Measurements from ENCODE around the gene TMEM232. TPM values are rescaled to one million over a fixed set of nuclear protein-coding genes. Genes with fewer than 3 reads are reported as not detected.

TMEM232 gene
- total and polyA plus RNA-seq, 4 experiments from 2014 or later = 0.40 to 2.2 (median 1.7) TPM; not detected in 1

GRCh38 chr5:110754181-110754580 is 27.7 kb upstream of the TMEM232 start:
- CTCF ChIA-PET (ENCODE audit: partially characterized antibody) = no interaction called here
- H3K27ac ChIP-seq (ENCODE audit: low read depth, low read length) = no peak overlapping the region
- no peak overlapping the region for H3K4me3 ChIP-seq (ENCODE audit: low read length in 2 of 2)
- H3K9me3 ChIP-seq (ENCODE audit: control insufficient read depth in 1 of 2, low read length in 2 of 2) = no peaks in the 10 kb centered on the region
- no peaks in the 10 kb centered on the region for H3K27me3 ChIP-seq (ENCODE audit: insufficient read depth, low read length)
- no peaks in the 10 kb centered on the region for H3K9me3 Mint-ChIP-seq
- H3K36me3 Mint-ChIP-seq = peaks cover 22 to 41% of the 10 kb centered on the region in 2 donors
- no peaks in the 10 kb centered on the region for H3K36me3 ChIP-seq (ENCODE audit: insufficient read depth, low read length)
- peak overlapping the region; percentile 21 to 94 (median 75) for H3K27ac Mint-ChIP-seq
- no peaks in the 10 kb centered on the region for H3K27me3 Mint-ChIP-seq
- intact Hi-C loops (cut with micrococcal nuclease) = no loop called here
- no peak overlapping the region for H3K4me3 Mint-ChIP-seq
- H3K4me1 Mint-ChIP-seq = peaks cover 38 to 56% (median 42%) of the 10 kb centered on the region in 4 donors
- no peak for DNase-seq
- POLR2A ChIA-PET (ENCODE audit: partially characterized antibody) = interaction anchor here (1.8 to 3.5 kb wide), 2 partner anchors 15 to 338 kb away, joined by 5 to 21 read pairs; partner anchors contain the start of genes SLC25A46 and WDR36
- peaks cover 38% of the 10 kb centered on the region for H3K4me1 ChIP-seq (ENCODE audit: insufficient read depth, low read length)

GRCh38 chr5:110753600-110753999 is 27.1 kb upstream of the TMEM232 start:
- no peak overlapping the region for H3K27ac ChIP-seq (ENCODE audit: low read depth, low read length)
- Mint-ChIP-seq H3K27ac (peak overlapping the region in 6 of 7 donors; percentile 58 to 94 (median 82)), H3K9me3 (peaks cover 0 to 2% (median 0%) of the 10 kb centered on the region in 8 donors), H3K4me3 (no peak overlapping the region), H3K4me1 (peaks cover 38 to 56% (median 44%) of the 10 kb centered on the region in 4 donors), H3K27me3 (no peaks in the 10 kb centered on the region), H3K36me3 (peaks cover 27 to 46% of the 10 kb centered on the region in 2 donors)
- H3K36me3 ChIP-seq (ENCODE audit: insufficient read depth, low read length) = no peaks in the 10 kb centered on the region
- ChIA-PET CTCF (ENCODE audit: partially characterized antibody) (interaction anchor here (1.4 kb wide), 1 partner anchor 12 kb away, joined by 5 read pairs; no protein-coding TSS in a partner anchor), POLR2A (ENCODE audit: partially characterized antibody) (interaction anchor here (1.8 to 3.5 kb wide), 2 partner anchors 15 to 339 kb away, joined by 5 to 21 read pairs; partner anchors contain the start of genes SLC25A46 and WDR36)
- DNase-seq = peak in 1 of 5 donors; percentile 23
- no peak overlapping the region for H3K4me3 ChIP-seq (ENCODE audit: low read length in 2 of 2)
- H3K27me3 ChIP-seq (ENCODE audit: insufficient read depth, low read length) = no peaks in the 10 kb centered on the region
- no peaks in the 10 kb centered on the region for H3K9me3 ChIP-seq (ENCODE audit: control insufficient read depth in 1 of 2, low read length in 2 of 2)
- intact Hi-C loops (cut with micrococcal nuclease) = no loop called here
- peaks cover 38% of the 10 kb centered on the region for H3K4me1 ChIP-seq (ENCODE audit: insufficient read depth, low read length)

DNA sequence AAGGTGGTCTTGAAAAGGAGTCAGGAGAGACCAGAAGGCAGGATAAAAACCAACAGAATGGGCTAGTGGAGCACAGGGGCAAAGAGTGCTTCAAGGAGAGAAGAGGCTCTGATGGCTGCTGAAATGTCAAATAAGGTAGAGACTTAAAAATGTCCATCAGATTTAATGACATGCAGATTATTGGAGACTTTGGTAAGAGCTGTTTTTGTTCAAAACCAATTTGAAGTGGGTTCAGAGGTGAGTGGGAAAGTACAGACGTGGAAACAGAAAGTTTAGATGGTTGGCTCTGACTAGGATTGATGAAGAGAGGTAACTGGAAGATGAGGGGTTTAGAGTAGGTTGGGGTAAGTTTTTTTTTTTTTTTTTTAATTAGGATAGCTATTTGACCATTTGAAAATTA is 26.5 kb upstream of the TMEM232 start:
- no peak overlapping the region for H3K4me3 ChIP-seq (ENCODE audit: low read length in 2 of 2)
- ChIA-PET POLR2A (ENCODE audit: partially characterized antibody) (interaction anchor here (1.8 to 3.5 kb wide), 2 partner anchors 14 to 339 kb away, joined by 5 to 21 read pairs; partner anchors contain the start of genes SLC25A46 and WDR36), CTCF (ENCODE audit: partially characterized antibody) (interaction anchor here (1.4 kb wide), 1 partner anchor 11 kb away, joined by 5 read pairs; no protein-coding TSS in a partner anchor)
- Mint-ChIP-seq H3K9me3 (peaks cover 0 to 2% (median 0%) of the 10 kb centered on the region in 8 donors), H3K36me3 (peaks cover 26 to 44% of the 10 kb centered on the region in 2 donors), H3K4me1 (peaks cover 38 to 56% (median 45%) of the 10 kb centered on the region in 4 donors), H3K27me3 (no peaks in the 10 kb centered on the region), H3K27ac (peak overlapping the region; percentile 76 to 93 (median 90)), H3K4me3 (peak overlapping the region in 7 of 8 donors; percentile 8 to 74 (median 52))
- H3K27ac ChIP-seq (ENCODE audit: low read depth, low read length) = peak overlapping the region; percentile 54
- no peaks in the 10 kb centered on the region for H3K36me3 ChIP-seq (ENCODE audit: insufficient read depth, low read length)
- intact Hi-C loops (cut with micrococcal nuclease) = loop anchor here (1.0 kb wide), 1 partner anchor 14 kb away; the partner anchor contains the start of gene SLC25A46
- no peaks in the 10 kb centered on the region for H3K9me3 ChIP-seq (ENCODE audit: control insufficient read depth in 1 of 2, low read length in 2 of 2)
- no peak for DNase-seq
- H3K4me1 ChIP-seq (ENCODE audit: insufficient read depth, low read length) = peaks cover 38% of the 10 kb centered on the region
- H3K27me3 ChIP-seq (ENCODE audit: insufficient read depth, low read length) = no peaks in the 10 kb centered on the region

- peaks cover 30 to 45% of the 10 kb centered on the region in 2 donors for H3K36me3 Mint-ChIP-seq
- Histone ChIP-seq H3K27ac (ENCODE audit: low read depth, low read length) (peak overlapping the region; percentile 54), H3K36me3 (ENCODE audit: insufficient read depth, low read length) (no peaks in the 10 kb centered on the region), H3K27me3 (ENCODE audit: insufficient read depth, low read length) (no peaks in the 10 kb centered on the region), H3K4me1 (ENCODE audit: insufficient read depth, low read length) (peaks cover 38% of the 10 kb centered on the region), H3K4me3 (ENCODE audit: low read length in 2 of 2) (no peak overlapping the region), H3K9me3 (ENCODE audit: control insufficient read depth in 1 of 2, low read length in 2 of 2) (no peaks in the 10 kb centered on the region)
- peaks cover 0 to 2% (median 0%) of the 10 kb centered on the region in 8 donors for H3K9me3 Mint-ChIP-seq
- ChIA-PET POLR2A (ENCODE audit: partially characterized antibody) (interaction anchor here (1.8 to 3.5 kb wide), 2 partner anchors 13 to 340 kb away, joined by 5 to 21 read pairs; partner anchors contain the start of genes SLC25A46 and WDR36), CTCF (ENCODE audit: partially characterized antibody) (no interaction called here)
- peak; percentile 45 to 74 (median 47) for DNase-seq
- peak overlapping the region; percentile 76 to 93 (median 90) for H3K27ac Mint-ChIP-seq
- intact Hi-C loops (cut with micrococcal nuclease) = loop anchor here (1.0 kb wide), 1 partner anchor 13 kb away; the partner anchor contains the start of gene SLC25A46
- H3K4me1 Mint-ChIP-seq = peaks cover 38 to 54% (median 46%) of the 10 kb centered on the region in 4 donors
- peak overlapping the region in 7 of 8 donors; percentile 8 to 74 (median 52) for H3K4me3 Mint-ChIP-seq
- no peaks in the 10 kb centered on the region for H3K27me3 Mint-ChIP-seq
Measured at GRCh38 chr5:110751902-110752762, 25.7 kb upstream of the TMEM232 start.

GRCh38 chr5:110738812-110739651 is 12.6 kb upstream of the TMEM232 start, which contains the start of gene SLC25A46:
TSS of gene SLC25A46 (plus strand) at chr5:110739007. CDS start at chr5:110739120, 113 bp downstream.
- ChIA-PET POLR2A (ENCODE audit: partially characterized antibody) (interaction anchor here (1.5 to 2.9 kb wide), 5 partner anchors 13 to 1329 kb away, joined by 4 to 21 read pairs (median 9); partner anchors contain the start of genes MAN2A1, PJA2, TMEM232 and WDR36), CTCF (ENCODE audit: partially characterized antibody) (interaction anchor here (0.5 to 4.4 kb wide), 8 partner anchors 10 to 1422 kb away, joined by 3 to 24 read pairs (median 4); partner anchors contain the start of genes MAN2A1, TMEM232 and WDR36)
- peaks cover 32% of the 10 kb centered on the region for H3K4me1 ChIP-seq (ENCODE audit: insufficient read depth, low read length)
- peaks cover 2 to 18% of the 10 kb centered on the region in 2 donors for H3K36me3 Mint-ChIP-seq
- peaks cover 21 to 44% (median 31%) of the 10 kb centered on the region in 4 donors for H3K4me1 Mint-ChIP-seq
- H3K27me3 ChIP-seq (ENCODE audit: insufficient read depth, low read length) = no peaks in the 10 kb centered on the region
- peak within 1 kb of the TSS; percentile 96 to 100 (median 99) for H3K27ac Mint-ChIP-seq
- peak within 1 kb of the TSS; percentile 74 to 86 for H3K4me3 ChIP-seq (ENCODE audit: low read length in 2 of 2)
- peaks cover 5 to 7% of the 10 kb centered on the region in 2 donors for H3K27me3 Mint-ChIP-seq
- intact Hi-C loops (cut with micrococcal nuclease) = loop anchor here (1.0 to 10.0 kb wide), 9 partner anchors 13 to 1990 kb away; partner anchors contain the start of genes MAN2A1, STARD4, TMEM232 and WDR36
- H3K36me3 ChIP-seq (ENCODE audit: insufficient read depth, low read length) = no peaks in the 10 kb centered on the region
- peak; percentile 91 to 93 (median 92) for DNase-seq
- H3K9me3 ChIP-seq (ENCODE audit: control insufficient read depth in 1 of 2, low read length in 2 of 2) = no peaks in the 10 kb centered on the region
- H3K27ac ChIP-seq (ENCODE audit: low read depth, low read length) = peak within 1 kb of the TSS; percentile 88
- peak within 1 kb of the TSS; percentile 94 to 99 (median 98) for H3K4me3 Mint-ChIP-seq
- H3K9me3 Mint-ChIP-seq = no peaks in the 10 kb centered on the region

DNA sequence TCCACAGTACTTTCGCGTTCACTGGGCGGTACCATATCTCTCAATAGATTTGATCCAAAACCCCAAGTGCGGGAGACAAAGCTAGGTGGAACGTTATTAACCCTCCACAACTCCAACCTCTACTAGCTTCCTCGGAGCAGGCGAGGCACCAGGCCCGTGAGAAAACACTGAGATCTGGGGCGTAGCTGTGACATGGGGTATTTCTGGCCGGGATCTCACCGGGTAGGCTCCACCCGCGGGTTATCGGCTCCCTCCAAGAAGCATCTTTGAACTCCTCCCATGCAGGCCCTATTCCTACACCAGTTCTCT is 12.0 kb upstream of the TMEM232 start:
- Histone ChIP-seq H3K4me3 (ENCODE audit: low read length in 2 of 2) (peak overlapping the region; percentile 74 to 86), H3K4me1 (ENCODE audit: insufficient read depth, low read length) (peaks cover 32% of the 10 kb centered on the region), H3K9me3 (ENCODE audit: control insufficient read depth in 1 of 2, low read length in 2 of 2) (no peaks in the 10 kb centered on the region), H3K36me3 (ENCODE audit: insufficient read depth, low read length) (no peaks in the 10 kb centered on the region), H3K27ac (ENCODE audit: low read depth, low read length) (peak overlapping the region; percentile 88), H3K27me3 (ENCODE audit: insufficient read depth, low read length) (no peaks in the 10 kb centered on the region)
- ChIA-PET CTCF (ENCODE audit: partially characterized antibody) (interaction anchor here (0.5 to 4.4 kb wide), 7 partner anchors 10 to 1422 kb away, joined by 3 to 24 read pairs (median 4); partner anchors contain the start of genes MAN2A1, TMEM232 and WDR36), POLR2A (ENCODE audit: partially characterized antibody) (interaction anchor here (1.1 to 2.9 kb wide), 5 partner anchors 11 to 1329 kb away, joined by 3 to 21 read pairs (median 8); partner anchors contain the start of genes MAN2A1, PJA2, TMEM232 and WDR36)
- H3K4me3 Mint-ChIP-seq = peak overlapping the region; percentile 94 to 99 (median 98)
- H3K36me3 Mint-ChIP-seq = peaks cover 0 to 18% of the 10 kb centered on the region in 2 donors
- DNase-seq = no peak
- intact Hi-C loops (cut with micrococcal nuclease) = loop anchor here (1.0 to 10.0 kb wide), 7 partner anchors 12 to 1990 kb away; partner anchors contain the start of genes MAN2A1, STARD4, TMEM232 and WDR36
- peaks cover 21 to 44% (median 31%) of the 10 kb centered on the region in 4 donors for H3K4me1 Mint-ChIP-seq
- H3K9me3 Mint-ChIP-seq = peaks cover 0 to under 1% (median 0%) of the 10 kb centered on the region in 8 donors
- H3K27me3 Mint-ChIP-seq = peaks cover 5 to 8% of the 10 kb centered on the region in 2 donors
- peak overlapping the region; percentile 96 to 100 (median 99) for H3K27ac Mint-ChIP-seq

Measured in CD4-positive, alpha-beta memory T cell (primary cell).